SH-SY5Y (cell line): ENCODE measurements around the gene IL31RA.

Experiments
- GATA2 ChIP-seq: IDR thresholded peaks from 2 replicates; pipeline ENCODE4 v1.6.1; 2011; ENCODE audit warnings: mild to moderate bottlenecking, low read depth, low read length
- GATA3 ChIP-seq: IDR thresholded peaks from 2 replicates; pipeline ENCODE4 v1.6.1; 2011; ENCODE audit warnings: low read depth, mild to moderate bottlenecking, low read length, moderate library complexity

Gene IL31RA

GRCh38 chr5:55936100-55936693 is 85.0 kb downstream of the IL31RA start:
- no peak for TF ChIP-seq GATA2
- no peak for TF ChIP-seq GATA3

GRCh38 chr5:55959208-55959607 is 108.1 kb downstream of the IL31RA start:
- no peak for TF ChIP-seq GATA3
- no peak for TF ChIP-seq GATA2

- TF ChIP-seq GATA2 (no peak), GATA3 (no peak)
Observed at GRCh38 chr5:55960779-55961178, 109.6 kb downstream of the IL31RA start.

GRCh38 chr5:55965525-55965924 is 114.4 kb downstream of the IL31RA start:
- no peak for TF ChIP-seq GATA2
- TF ChIP-seq GATA3, result no peak

GRCh38 chr5:55966284-55966683 is 115.1 kb downstream of the IL31RA start:
- TF ChIP-seq GATA2 (no peak), GATA3 (no peak)

GRCh38 chr5:55969956-55970355 is 118.8 kb downstream of the IL31RA start:
- TF ChIP-seq GATA3 (no peak), GATA2 (no peak)
